ENCODE data around the gene MAP1B.

DNA sequence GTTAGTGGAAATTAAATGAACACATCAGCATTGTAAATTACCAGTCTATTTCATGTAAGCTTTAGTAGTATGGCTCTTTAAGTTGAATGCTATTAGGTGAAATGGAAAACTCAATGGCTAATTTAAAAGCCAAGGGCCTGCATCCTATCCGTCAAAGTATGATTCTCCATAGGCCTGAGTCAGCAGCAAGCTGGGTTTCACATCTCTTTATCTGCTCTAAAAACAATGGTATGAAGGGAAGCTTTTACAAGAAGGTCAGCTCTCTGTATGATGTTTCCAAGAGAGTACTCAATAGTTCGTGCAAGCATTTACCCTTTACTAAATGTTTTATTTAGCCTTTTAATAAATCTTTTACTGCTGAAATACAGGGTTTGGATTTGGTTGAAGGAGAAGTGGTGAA is 62.8 kb downstream of the MAP1B start:
- TF ChIP-seq, protein P1, sequence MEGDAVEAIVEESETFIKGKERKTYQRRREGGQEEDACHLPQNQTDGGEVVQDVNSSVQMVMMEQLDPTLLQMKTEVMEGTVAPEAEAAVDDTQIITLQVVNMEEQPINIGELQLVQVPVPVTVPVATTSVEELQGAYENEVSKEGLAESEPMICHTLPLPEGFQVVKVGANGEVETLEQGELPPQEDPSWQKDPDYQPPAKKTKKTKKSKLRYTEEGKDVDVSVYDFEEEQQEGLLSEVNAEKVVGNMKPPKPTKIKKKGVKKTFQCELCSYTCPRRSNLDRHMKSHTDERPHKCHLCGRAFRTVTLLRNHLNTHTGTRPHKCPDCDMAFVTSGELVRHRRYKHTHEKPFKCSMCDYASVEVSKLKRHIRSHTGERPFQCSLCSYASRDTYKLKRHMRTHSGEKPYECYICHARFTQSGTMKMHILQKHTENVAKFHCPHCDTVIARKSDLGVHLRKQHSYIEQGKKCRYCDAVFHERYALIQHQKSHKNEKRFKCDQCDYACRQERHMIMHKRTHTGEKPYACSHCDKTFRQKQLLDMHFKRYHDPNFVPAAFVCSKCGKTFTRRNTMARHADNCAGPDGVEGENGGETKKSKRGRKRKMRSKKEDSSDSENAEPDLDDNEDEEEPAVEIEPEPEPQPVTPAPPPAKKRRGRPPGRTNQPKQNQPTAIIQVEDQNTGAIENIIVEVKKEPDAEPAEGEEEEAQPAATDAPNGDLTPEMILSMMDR (IDR thresholded peaks at IDR 0.05; ENCODE audit: low read depth, low read length, missing input control), result no peak
- TF ChIP-seq FOXA1 (IDR thresholded peaks at IDR 0.05), result no peak
- TF ChIP-seq TAF1 (conservative IDR thresholded peaks at IDR 0.05), result no peak
- TF ChIP-seq EGR1 (IDR thresholded peaks at IDR 0.05; ENCODE audit: low read depth in 2 of 2), result no peak
- no peak for TF ChIP-seq SP1 (IDR thresholded peaks at IDR 0.05)
- no peak for TF ChIP-seq GABPA (IDR thresholded peaks at IDR 0.05 in 1 of 2, conservative IDR thresholded peaks at IDR 0.05 in 1 of 2)
- no peak for TF ChIP-seq RXRA (IDR thresholded peaks at IDR 0.05)
- TF ChIP-seq JUND (IDR thresholded peaks at IDR 0.05), result no peak
- TF ChIP-seq FOXA2 (IDR thresholded peaks at IDR 0.05), result no peak
